Ovary (tissue), 9 donors: Measurements from ENCODE around the gene ANKRD44. TPM values are rescaled to one million over a fixed set of nuclear protein-coding genes. Genes with fewer than 3 reads are reported as not detected.

Experiments used
- DNase-seq, 5 donors: peaks; one replicate each; pipeline ENCODE4 v3.0.0-alpha.2; 2019 to 2020
- H3K27ac ChIP-seq, 2 donors: fragments of 200-600 bp; one replicate each; pipeline versions ENCODE4 v1.5.1 to v1.8.0; 2019 to 2022
- H3K27me3 ChIP-seq: fragments of 200-600 bp; one replicate; pipeline ENCODE4 v1.8.0; 2022
- H3K36me3 ChIP-seq: fragments of 200-600 bp; sonication (generic); one replicate; pipeline ENCODE4 v1.5.1; 2019
- H3K4me1 ChIP-seq: one replicate; pipeline ENCODE4 v1.8.1; 2013; ENCODE audit warnings: mild to moderate bottlenecking, moderate library complexity; ENCODE audit not compliant: insufficient read depth
- H3K4me3 ChIP-seq: fragments of 200-600 bp; sonication (generic); one replicate; pipeline ENCODE4 v1.5.1; 2017
- H3K9me3 ChIP-seq, 2 donors: fragments of 200-600 bp in 1 of 2; sonication (generic) in 1 of 2; one replicate each; pipeline versions ENCODE4 v1.5.1 to v1.8.1; 2013 to 2019; ENCODE audit warnings: mild to moderate bottlenecking in 1 of 2, moderate library complexity in 1 of 2
- CTCF ChIP-seq, 3 donors: fragments of 450-650 bp in 2 of 3; fragments of 200-600 bp in 1 of 3; IDR thresholded peaks; one replicate each; pipeline versions ENCODE4 v1.5.1 to v1.8.0; 2016 to 2022; ENCODE audit warnings: antibody characterized with exemption in 3 of 3, mild to moderate bottlenecking in 1 of 3
- EP300 ChIP-seq: sonication (generic); formaldehyde crosslinking; IDR thresholded peaks from one replicate; pipeline ENCODE4 v1.6.1; 2017; ENCODE audit warnings: antibody characterized with exemption
- POLR2A ChIP-seq: fragments of 450-650 bp; IDR thresholded peaks from one replicate; pipeline ENCODE4 v1.6.1; 2017; ENCODE audit warnings: antibody characterized with exemption, mild to moderate bottlenecking, moderate library complexity
- WGBS, 3 donors: extraction: QIAGEN DNeasy Blood & Tissue Kit in 1 of 3; methylation state at CpG; one replicate each; pipeline versions ENCODE4 v1.1.5 to v1.1.7; 2013 to 2017; 5-methylcytosine and 5-hydroxymethylcytosine counted together
- intact Hi-C, 4 donors: fragments of 100-400 bp; cut with DNase I; formaldehyde crosslinking; loops; one replicate each; pipeline versions ENCODE4 v1.11.0 to v1.15.1; 2022 to 2023
- polyA plus RNA-seq, 2 donors: library from polyadenylated mRNA; stranded (reverse); fragments of 200-250 nt in 1 of 2; fragments of 350-450 nt in 1 of 2; fragmentation: Illumina TruSeq in 1 of 2; extraction: RNeasy Lipid Tissue Mini Kit (QIAGEN cat#74804) in 1 of 2; gene quantifications; one replicate each; pipeline ENCODE4 v1.2.3, GENCODE V29; 2013 to 2014
- total RNA-seq, 7 donors: library from RNA; depleted of rRNA in 2 of 7; stranded (reverse); fragments of >200 nt in 2 of 7; fragmentation: NEBNext Ultra II Directional in 3 of 7; extraction: Animal tissue kit (Norgen Biotek cat#: 25700) in 3 of 7; gene quantifications; one replicate each; pipeline versions ENCODE4 v1.1.0 to v1.2.4, GENCODE V29; 2016 to 2023
- donor health status: DM: no; HTN: no; CAD: no; lungs with moderate emphysema.
- donor health status: DM: no; HTN: no; CAD: no.
- donor health status: Bipolar disorder and iron deficiency.
- donor health status: DM: yes; HTN: yes; CAD: no.
- donor health status: DM: no; HTN: no; CAD: no.
- donor health status: DM: yes; HTN: yes; CAD: no.

Gene ANKRD44
- total and polyA plus RNA-seq, 9 donors = 2.6 to 60.0 (median 11.1) TPM

- no peak for DNase-seq
- no peak overlapping the region for H3K4me3 ChIP-seq
- no peak overlapping the region for H3K27ac ChIP-seq
- H3K36me3 ChIP-seq = no peaks in the 10 kb centered on the region
- H3K27me3 ChIP-seq = no peaks in the 10 kb centered on the region
- TF ChIP-seq POLR2A (no peak), CTCF (IDR thresholded peaks at IDR 0.05) (peak; percentile 34 to 55 (median 45))
- no peaks in the 10 kb centered on the region for H3K9me3 ChIP-seq
- WGBS, 3 donors = 13 to 29% (median 15%) methylated on average over 4 of the region's 4 CpGs
- intact Hi-C loops = loop anchor here in 1 of 4 donors (10.0 kb wide), 1 partner anchor 123 kb away; the partner anchor contains the start of gene ANKRD44
- no peaks in the 10 kb centered on the region for H3K4me1 ChIP-seq
These were observed 119.2 kb downstream of the ANKRD44 start for GRCh38 chr2:197191177-197191939.

GRCh38 chr2:197190100-197190432, 120.5 kb downstream of the ANKRD44 start:
- 35 to 56% (median 37%) methylated on average over 3 of the region's 3 CpGs for WGBS, 3 donors
- H3K36me3 ChIP-seq = no peaks in the 10 kb centered on the region
- no peaks in the 10 kb centered on the region for H3K4me1 ChIP-seq
- intact Hi-C loops = loop anchor here in 1 of 4 donors (10.0 kb wide), 1 partner anchor 125 kb away; the partner anchor contains the start of gene ANKRD44
- no peak for DNase-seq
- H3K9me3 ChIP-seq = no peaks in the 10 kb centered on the region
- TF ChIP-seq CTCF (IDR thresholded peaks at IDR 0.05) = no peak
- no peak for TF ChIP-seq POLR2A
- TF ChIP-seq EP300 = no peak
- no peak overlapping the region for H3K27ac ChIP-seq
- no peak overlapping the region for H3K4me3 ChIP-seq
- no peaks in the 10 kb centered on the region for H3K27me3 ChIP-seq

GRCh38 chr2:197189426-197190099, 121.0 kb downstream of the ANKRD44 start:
- no peak overlapping the region for H3K27ac ChIP-seq
- DNase-seq = no peak
- TF ChIP-seq POLR2A (no peak), EP300 (no peak), CTCF (IDR thresholded peaks at IDR 0.05) (no peak)
- intact Hi-C loops = loop anchor here (5.0 to 10.0 kb wide), 4 partner anchors 123 to 195 kb away; partner anchors contain the start of gene ANKRD44 (in 4 of the 4)
- H3K36me3 ChIP-seq = no peaks in the 10 kb centered on the region
- no peak overlapping the region for H3K4me3 ChIP-seq
- H3K4me1 ChIP-seq = no peaks in the 10 kb centered on the region
- no peaks in the 10 kb centered on the region for H3K27me3 ChIP-seq
- H3K9me3 ChIP-seq = no peaks in the 10 kb centered on the region
- 67 to 80% (median 69%) methylated on average over 10 of the region's 10 CpGs for WGBS, 3 donors

- H3K4me3 ChIP-seq = no peak overlapping the region
- H3K4me1 ChIP-seq = no peaks in the 10 kb centered on the region
- no peak for TF ChIP-seq POLR2A
- no peak for TF ChIP-seq CTCF (IDR thresholded peaks at IDR 0.05)
- no peaks in the 10 kb centered on the region for H3K27me3 ChIP-seq
- 88 to 95% (median 92%) methylated on average over 1 of the region's 1 CpG for WGBS, 3 donors
- no peak for DNase-seq
- no peaks in the 10 kb centered on the region for H3K36me3 ChIP-seq
- H3K27ac ChIP-seq = no peak overlapping the region
- H3K9me3 ChIP-seq = no peaks in the 10 kb centered on the region
- intact Hi-C loops = loop anchor here (5.0 to 10.0 kb wide), 4 partner anchors 127 to 199 kb away; partner anchors contain the start of gene ANKRD44 (in 3 of the 4)
These were observed 124.9 kb downstream of the ANKRD44 start for GRCh38 chr2:197185676-197186075.
